DND-41 (cell line): ENCODE data around the gene PCDH8.

Experiments
- CTCF ChIP-seq: IDR thresholded peaks from 2 replicates; pipeline ENCODE4 v1.5.1; 2012; ENCODE audit warnings: borderline replicate concordance, low read length, moderate library complexity, mild to moderate bottlenecking; ENCODE audit not compliant: poor library complexity, severe bottlenecking; ENCODE audit errors: extremely low read depth
- EZH2 ChIP-seq: IDR thresholded peaks from 3 replicates; pipeline ENCODE4 v1.6.1; 2012; ENCODE audit warnings: borderline replicate concordance, low read depth, mild to moderate bottlenecking, moderate library complexity, low read length, inconsistent platforms; ENCODE audit not compliant: severe bottlenecking

- TF ChIP-seq EZH2 = no peak
- TF ChIP-seq CTCF = no peak
These were observed 53.9 kb downstream of the PCDH8 start for GRCh38 chr13:52794589-52794988.
